H9 (cell line): ENCODE results near the gene TLX2. TPM values are rescaled to one million over a fixed set of nuclear protein-coding genes. Genes with fewer than 3 reads are reported as not detected.

Experiments
- DNase-seq: peaks from one replicate; pipeline ENCODE4 v3.0.0-alpha.2; 2017
- H2AFZ ChIP-seq: one replicate; pipeline ENCODE4 v1.6.1; 2013; ENCODE audit warnings: mild to moderate bottlenecking, low read length, control low read depth, moderate library complexity
- H2AK5ac ChIP-seq: 2 replicates; pipeline ENCODE4 v1.6.1; 2013; ENCODE audit warnings: low read length, control low read depth, mixed read lengths; ENCODE audit not compliant: insufficient read length
- H2BK120ac ChIP-seq: one replicate; pipeline ENCODE4 v1.6.1; 2013; ENCODE audit warnings: low read depth, mild to moderate bottlenecking, low read length, control low read depth, inconsistent platforms; ENCODE audit not compliant: poor library complexity, severe bottlenecking
- H2BK12ac ChIP-seq: 2 replicates; pipeline ENCODE4 v1.6.1; 2013; ENCODE audit warnings: low read length, control low read depth, mixed read lengths, low read depth; ENCODE audit not compliant: insufficient read length
- H2BK15ac ChIP-seq: 2 replicates; pipeline ENCODE4 v1.6.1; 2013; ENCODE audit warnings: low read depth, low read length, control low read depth
- H2BK20ac ChIP-seq: one replicate; pipeline ENCODE4 v1.6.1; 2013; ENCODE audit warnings: low read depth, mild to moderate bottlenecking, low read length, control low read depth, inconsistent platforms; ENCODE audit not compliant: poor library complexity, severe bottlenecking
- H2BK5ac ChIP-seq: 2 replicates; pipeline ENCODE4 v1.6.1; 2013; ENCODE audit warnings: low read length, control low read depth, mixed read lengths; ENCODE audit not compliant: insufficient read length
- H3K14ac ChIP-seq: 2 replicates; pipeline ENCODE4 v1.6.1; 2013; ENCODE audit warnings: low read length, control low read depth; ENCODE audit not compliant: insufficient read depth
- H3K18ac ChIP-seq: 2 replicates; pipeline ENCODE4 v1.6.1; 2013; ENCODE audit warnings: low read depth, mild to moderate bottlenecking, mixed read lengths, low read length, control low read depth; ENCODE audit not compliant: insufficient read length
- H3K23ac ChIP-seq: 2 replicates; pipeline ENCODE4 v1.6.1; 2013; ENCODE audit warnings: low read length, control low read depth, mixed read lengths, low read depth; ENCODE audit not compliant: insufficient read length
- H3K23me2 ChIP-seq: 2 replicates; pipeline ENCODE4 v1.6.1; 2013; ENCODE audit warnings: low read depth, mild to moderate bottlenecking, mixed read lengths, low read length, control low read depth; ENCODE audit not compliant: insufficient read length, poor library complexity, severe bottlenecking
- H3K27ac ChIP-seq: 2 replicates; pipeline ENCODE4 v1.5.1; 2013; ENCODE audit warnings: low read length, control low read depth, mixed read lengths, low read depth; ENCODE audit not compliant: insufficient read length
- H3K27me3 ChIP-seq: 2 replicates; pipeline ENCODE4 v1.6.1; 2013; ENCODE audit warnings: low read length, control low read depth, inconsistent platforms; ENCODE audit not compliant: insufficient read depth
- H3K4ac ChIP-seq: 2 replicates; pipeline ENCODE4 v1.6.1; 2013; ENCODE audit warnings: low read depth, mild to moderate bottlenecking, control low read depth, inconsistent platforms, low read length, moderate library complexity
- H3K4me1 ChIP-seq: 2 replicates; pipeline ENCODE4 v1.6.1; 2013; ENCODE audit warnings: low read length, control low read depth, inconsistent platforms; ENCODE audit not compliant: insufficient read depth
- H3K4me2 ChIP-seq: 2 replicates; pipeline ENCODE4 v1.6.1; 2013; ENCODE audit warnings: low read length, control low read depth, mixed read lengths; ENCODE audit not compliant: insufficient read length, insufficient read depth
- H3K56ac ChIP-seq: 2 replicates; pipeline ENCODE4 v1.6.1; 2013; ENCODE audit warnings: low read depth, mild to moderate bottlenecking, mixed read lengths, low read length, control low read depth; ENCODE audit not compliant: insufficient read length
- H3K79me1 ChIP-seq: 2 replicates; pipeline ENCODE4 v1.6.1; 2013; ENCODE audit warnings: low read depth, mild to moderate bottlenecking, moderate library complexity, low read length, control low read depth, inconsistent platforms; ENCODE audit not compliant: insufficient read depth, poor library complexity, severe bottlenecking
- H3K79me2 ChIP-seq: 2 replicates; pipeline ENCODE4 v1.6.1; 2013; ENCODE audit warnings: low read length, control low read depth, inconsistent platforms; ENCODE audit not compliant: insufficient read depth
- H3K9ac ChIP-seq: 2 replicates; pipeline ENCODE4 v1.6.1; 2013; ENCODE audit warnings: low read length, control low read depth, mixed read lengths; ENCODE audit not compliant: insufficient read length; ENCODE audit errors: extremely low read depth
- H3K9me3 ChIP-seq: one replicate; pipeline ENCODE4 v1.6.1; 2013; ENCODE audit warnings: low read depth, low read length, inconsistent platforms; ENCODE audit not compliant: control insufficient read depth
- H3T11ph ChIP-seq: one replicate; pipeline ENCODE4 v1.6.1; 2013; ENCODE audit warnings: mild to moderate bottlenecking, low read length, control low read depth, inconsistent platforms
- H4K20me1 ChIP-seq: one replicate; pipeline ENCODE4 v1.6.1; 2013; ENCODE audit not compliant: control insufficient read depth, insufficient read length, insufficient read depth
- H4K5ac ChIP-seq: 2 replicates; pipeline ENCODE4 v1.6.1; 2013; ENCODE audit warnings: low read depth, mild to moderate bottlenecking, mixed read lengths, low read length, control low read depth; ENCODE audit not compliant: insufficient read length
- H4K8ac ChIP-seq: replicated peaks from 2 replicates; pipeline ENCODE4 v1.6.1; 2013; ENCODE audit warnings: low read length, control low read depth, mixed read lengths, low read depth; ENCODE audit not compliant: insufficient read length
- H4K91ac ChIP-seq: 2 replicates; pipeline ENCODE4 v1.6.1; 2013; ENCODE audit warnings: low read depth, mild to moderate bottlenecking, moderate library complexity, mixed read lengths, low read length, control low read depth; ENCODE audit not compliant: insufficient read length
- H3K27ac Mint-ChIP-seq, 3 experiments: 2 replicates in 2 of 3; 3 replicates in 1 of 3; pipeline ENCODE4 v1.8.0; 2020 to 2021; ENCODE audit warnings: mixed read lengths in 3 of 3, mild to moderate bottlenecking in 1 of 3, moderate library complexity in 1 of 3
- H3K27me3 Mint-ChIP-seq: 2 replicates; pipeline ENCODE4 v1.8.0; 2021; ENCODE audit warnings: low read depth, mild to moderate bottlenecking, moderate library complexity, mixed read lengths
- H3K36me3 Mint-ChIP-seq, 3 experiments: 2 replicates in 2 of 3; 3 replicates in 1 of 3; pipeline ENCODE4 v1.8.0; 2020 to 2021; ENCODE audit warnings: low read depth in 3 of 3, mixed read lengths in 3 of 3; ENCODE audit not compliant: insufficient read depth in 1 of 3
- H3K4me1 Mint-ChIP-seq, 2 experiments: 2 replicates each; pipeline ENCODE4 v1.8.0; 2020; ENCODE audit warnings: mixed read lengths in 2 of 2
- H3K4me3 Mint-ChIP-seq, 2 experiments: 2 replicates in 1 of 2; 3 replicates in 1 of 2; pipeline ENCODE4 v1.8.0; 2020 to 2021; ENCODE audit warnings: mild to moderate bottlenecking in 2 of 2, mixed read lengths in 2 of 2, moderate library complexity in 1 of 2
- H3K9me3 Mint-ChIP-seq, 2 experiments: 2 replicates in 1 of 2; 3 replicates in 1 of 2; pipeline ENCODE4 v1.8.0; 2020; ENCODE audit warnings: mild to moderate bottlenecking in 2 of 2, mixed read lengths in 2 of 2, moderate library complexity in 1 of 2
- CTCF ChIP-seq: fragments of 200-600 bp; sonication (generic); conservative IDR thresholded peaks from 3 replicates; pipeline ENCODE4 v1.8.0; 2021; ENCODE audit warnings: antibody characterized with exemption, mild to moderate bottlenecking
- WGBS: extraction: QIAGEN DNeasy Blood & Tissue Kit; methylation state at CpG from one replicate; pipeline ENCODE4 v1.1.7; 2013; ENCODE audit warnings: missing lambda C conversion rate, low lambda C conversion rate, mixed read lengths; ENCODE audit not compliant: insufficient read length; ENCODE audit errors: extremely low coverage; 5-methylcytosine and 5-hydroxymethylcytosine counted together
- total RNA-seq: library from RNA; stranded (reverse); gene quantifications from 2 replicates; pipeline ENCODE4 v1.2.1, GENCODE V29; 2021

Gene TLX2
- total RNA-seq, 1 experiment from 2014 or later: 0.20 TPM

- Histone ChIP-seq H3K23me2 (peaks cover 15% of the 10 kb centered on the region), H3K14ac (no peak overlapping the region), H4K20me1 (no peaks in the 10 kb centered on the region), H2BK120ac (no peak overlapping the region), H4K91ac (no peak overlapping the region), H3K27me3 (no peaks in the 10 kb centered on the region), H2BK15ac (no peak overlapping the region), H2BK12ac (no peak overlapping the region), H3K27ac (no peak overlapping the region), H3K18ac (no peak overlapping the region), H3K23ac (no peak overlapping the region), H3K9me3 (no peaks in the 10 kb centered on the region), H4K8ac (no peak overlapping the region), H3K4ac (no peak overlapping the region), H2AFZ (no peak overlapping the region), H3K79me2 (peaks cover 4% of the 10 kb centered on the region; the same call in 1 of the 2 replicates), H3K56ac (no peak overlapping the region), H3K4me1 (peaks cover 4% of the 10 kb centered on the region; the same call in 1 of the 2 replicates), H3K4me2 (no peak overlapping the region), H4K5ac (no peak overlapping the region), H3T11ph (no peak overlapping the region), H3K9ac (no peak overlapping the region), H2BK5ac (no peak overlapping the region), H2AK5ac (no peak overlapping the region), H3K79me1 (peaks cover 4% of the 10 kb centered on the region), H2BK20ac (no peak overlapping the region)
- peaks cover 22 to 56% (median 40%) of the 10 kb centered on the region in 3 experiments for H3K36me3 Mint-ChIP-seq
- peaks cover 14 to 17% of the 10 kb centered on the region in 2 experiments for H3K4me1 Mint-ChIP-seq
- no CpG with 5 or more reads among the region's 7 CpGs for WGBS
- peak overlapping the region in 1 of 2 experiments; percentile 9; a peak in 1 of 5 replicates for H3K4me3 Mint-ChIP-seq
- no peaks in the 10 kb centered on the region; a peak in 1 of 5 replicates for H3K9me3 Mint-ChIP-seq
- no peak overlapping the region for H3K27ac Mint-ChIP-seq
- TF ChIP-seq CTCF: no peak
- no peak for DNase-seq
- H3K27me3 Mint-ChIP-seq: peaks cover 2% of the 10 kb centered on the region; the same call in 1 of the 2 replicates
Observed at GRCh38 chr2:74531666-74532065, 17.4 kb downstream of the TLX2 start.
